ENCODE measurements around the gene GRK5. TPM values are rescaled to one million over a fixed set of nuclear protein-coding genes. Genes with fewer than 3 reads are reported as not detected.

The GRK5 gene
- total RNA-seq, 1 donor from 2014 or later, result 26.2 TPM

DNA sequence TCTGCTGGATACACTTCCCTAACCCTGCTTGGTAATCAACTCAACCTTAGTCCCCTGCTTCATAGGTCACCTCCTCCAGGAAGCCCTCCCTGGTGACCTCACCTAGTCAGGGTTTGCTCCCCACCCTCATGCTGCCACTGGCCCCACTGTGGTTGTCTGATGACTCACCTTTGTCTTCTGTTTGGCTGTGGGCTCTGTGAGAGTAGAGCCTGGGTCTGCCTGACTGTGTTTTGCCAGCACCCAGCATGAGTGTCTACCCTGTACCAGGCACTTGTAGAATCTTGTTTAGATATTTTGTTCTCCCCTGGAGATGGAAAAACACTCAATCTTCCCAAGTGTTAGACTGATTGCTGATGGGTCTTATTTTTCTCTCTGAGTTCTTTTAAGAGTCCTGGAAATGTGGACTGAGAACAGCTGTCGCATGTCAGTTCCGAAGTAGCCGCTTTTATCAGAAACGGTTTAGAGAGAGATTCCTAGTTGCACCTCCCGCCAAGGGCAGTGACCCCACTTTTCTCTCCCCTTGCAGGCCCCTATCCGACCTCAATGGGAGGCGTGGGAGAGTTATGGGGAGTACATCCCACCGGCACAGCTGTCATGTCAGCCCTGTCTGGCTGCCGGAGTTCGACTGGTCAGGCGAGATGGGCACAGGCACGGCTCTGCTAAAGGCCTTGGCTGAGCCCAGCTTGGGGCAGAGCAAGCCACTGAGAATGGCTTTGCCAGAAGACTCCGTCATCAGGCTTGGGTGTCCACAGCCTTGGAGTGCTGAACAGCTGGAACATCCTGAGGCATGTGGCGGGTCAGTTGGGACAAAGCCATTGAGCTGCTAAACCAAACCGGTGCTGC is 134.3 kb downstream of the GRK5 start:
- DNase-seq (ENCODE audit: low spot score), result peak; percentile 49

- DNase-seq (ENCODE audit: low spot score), result peak; percentile 60
Observed at GRCh38 chr10:119342335-119342734, 135.0 kb downstream of the GRK5 start.

- DNase-seq (ENCODE audit: low spot score), result no peak
Observed at GRCh38 chr10:119343011-119343601, 135.7 kb downstream of the GRK5 start.

GRCh38 chr10:119344381-119344780 is 137.0 kb downstream of the GRK5 start:
- DNase-seq (ENCODE audit: low spot score), result no peak

- no peak for DNase-seq (ENCODE audit: low spot score)
Observed at GRCh38 chr10:119346095-119346832, 138.9 kb downstream of the GRK5 start.

DNA sequence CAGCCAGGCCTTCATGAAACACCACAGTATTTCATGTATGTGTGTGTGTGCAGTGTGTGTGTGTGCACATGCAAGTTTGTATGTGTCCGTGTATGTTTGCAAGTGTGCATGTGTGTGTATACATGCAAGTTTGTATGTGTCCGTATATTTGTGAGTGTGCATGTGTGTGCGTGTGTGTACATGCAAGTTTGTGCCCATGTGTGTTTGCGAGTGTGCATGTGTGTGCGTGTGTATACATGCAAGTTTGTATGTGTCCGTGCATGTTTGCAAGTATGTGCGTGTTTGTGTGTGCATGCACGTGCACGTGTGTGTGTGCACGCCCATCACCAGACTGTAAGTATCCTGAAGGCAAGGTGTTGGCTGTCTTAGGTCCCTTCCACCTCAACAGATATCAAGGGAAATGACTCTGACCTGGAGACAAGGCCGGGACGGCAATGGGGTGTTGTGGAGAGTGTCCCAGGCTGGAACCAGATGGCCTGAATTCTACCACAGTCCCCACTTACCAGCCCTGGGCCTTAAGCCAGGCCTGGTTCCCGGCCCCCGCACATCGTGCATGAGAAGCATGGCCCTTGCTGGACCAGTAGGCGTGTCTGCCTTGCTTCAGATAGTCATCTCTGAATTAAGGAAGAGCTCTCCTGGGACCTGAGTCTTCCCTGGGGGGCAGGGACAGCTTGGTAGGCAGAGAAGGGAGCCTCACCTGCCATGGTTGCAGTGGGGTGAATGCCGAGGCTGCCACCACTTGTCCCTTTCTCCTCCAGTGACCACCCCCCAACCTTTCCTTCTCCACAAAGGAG is 140.0 kb downstream of the GRK5 start:
- DNase-seq (ENCODE audit: low spot score), result no peak

GRCh38 chr10:119348106-119348505 is 140.7 kb downstream of the GRK5 start:
- DNase-seq (ENCODE audit: low spot score), result no peak

- no peak for DNase-seq (ENCODE audit: low spot score)
Observed at GRCh38 chr10:119348516-119349240, 141.3 kb downstream of the GRK5 start.

GRCh38 chr10:119349341-119349740 is 142.0 kb downstream of the GRK5 start:
- DNase-seq (ENCODE audit: low spot score), result no peak

GRCh38 chr10:119349937-119350501 is 142.6 kb downstream of the GRK5 start:
- no peak for DNase-seq (ENCODE audit: low spot score)

- peak; percentile 94 for DNase-seq (ENCODE audit: low spot score)
Observed at GRCh38 chr10:119350502-119351097, 143.2 kb downstream of the GRK5 start.

DNA sequence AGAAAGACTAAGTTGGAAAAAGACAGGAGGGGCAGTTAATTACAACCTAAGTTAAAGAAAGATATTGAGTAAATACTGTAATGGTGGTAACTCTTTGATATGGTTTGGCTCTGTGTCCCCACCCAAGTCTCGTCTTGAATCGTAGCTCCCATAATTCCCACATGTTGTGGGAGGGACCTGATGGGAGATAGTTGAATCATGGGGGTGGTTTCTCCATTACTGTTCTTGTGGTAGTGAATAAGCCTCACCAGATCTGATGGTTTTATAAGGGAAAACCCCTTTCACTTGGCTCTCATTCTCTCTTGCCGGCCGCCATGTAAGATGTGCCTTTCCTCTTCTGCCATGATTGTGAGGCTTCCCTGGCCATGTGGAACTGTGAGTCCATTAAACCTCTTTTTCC is 143.8 kb downstream of the GRK5 start:
- no peak for DNase-seq (ENCODE audit: low spot score)

GRCh38 chr10:119352042-119352441 is 144.7 kb downstream of the GRK5 start:
- DNase-seq (ENCODE audit: low spot score), result no peak

GRCh38 chr10:119352807-119353206 is 145.4 kb downstream of the GRK5 start:
- no peak for DNase-seq (ENCODE audit: low spot score)

DNA sequence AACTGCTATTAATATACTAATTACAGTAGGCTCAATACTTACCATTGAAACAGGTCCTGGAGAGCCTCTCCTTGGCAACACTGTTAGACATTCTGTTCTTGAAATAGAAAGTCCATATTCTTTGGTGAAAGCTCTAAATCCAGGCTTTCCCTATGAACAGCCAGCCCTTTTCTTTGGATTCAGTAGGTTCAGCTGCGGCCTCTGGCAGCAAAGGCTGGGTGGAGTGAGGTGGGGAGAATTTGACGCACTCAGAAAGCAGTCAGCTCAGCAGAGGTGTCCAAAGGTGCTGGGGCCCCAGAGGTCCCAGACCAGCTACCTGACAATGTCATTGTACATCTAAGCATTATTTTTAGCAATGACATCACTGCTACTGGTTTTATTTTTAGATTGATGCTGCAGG is 146.1 kb downstream of the GRK5 start:
- peak; percentile 58 for DNase-seq (ENCODE audit: low spot score)

GRCh38 chr10:119355930-119356329 is 148.6 kb downstream of the GRK5 start:
- no peak for DNase-seq (ENCODE audit: low spot score)

GRCh38 chr10:119357412-119358151 is 150.2 kb downstream of the GRK5 start:
- DNase-seq (ENCODE audit: low spot score), result no peak

GRCh38 chr10:119358152-119358512 is 150.8 kb downstream of the GRK5 start:
- DNase-seq (ENCODE audit: low spot score), result no peak

DNA sequence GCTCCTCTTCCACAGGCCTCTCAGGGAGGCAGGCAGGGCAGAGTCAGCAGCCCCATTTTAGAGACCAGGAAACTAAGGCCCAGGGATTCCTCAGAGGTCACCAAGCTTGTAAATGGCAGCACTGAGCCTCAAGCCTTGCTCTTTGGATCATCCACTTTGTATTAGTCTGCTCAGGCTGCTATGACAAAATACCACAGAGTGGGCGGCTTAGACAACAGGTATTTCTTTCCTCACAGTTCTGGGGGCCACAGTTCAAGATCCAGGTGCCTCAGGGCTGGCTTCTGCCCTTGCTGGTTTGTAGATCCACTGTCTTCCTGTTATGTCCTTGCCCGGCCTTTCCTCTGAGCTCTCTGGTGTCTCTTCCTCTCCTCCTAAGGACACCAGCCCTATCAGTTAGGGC is 151.2 kb downstream of the GRK5 start:
- DNase-seq (ENCODE audit: low spot score), result no peak

DNA sequence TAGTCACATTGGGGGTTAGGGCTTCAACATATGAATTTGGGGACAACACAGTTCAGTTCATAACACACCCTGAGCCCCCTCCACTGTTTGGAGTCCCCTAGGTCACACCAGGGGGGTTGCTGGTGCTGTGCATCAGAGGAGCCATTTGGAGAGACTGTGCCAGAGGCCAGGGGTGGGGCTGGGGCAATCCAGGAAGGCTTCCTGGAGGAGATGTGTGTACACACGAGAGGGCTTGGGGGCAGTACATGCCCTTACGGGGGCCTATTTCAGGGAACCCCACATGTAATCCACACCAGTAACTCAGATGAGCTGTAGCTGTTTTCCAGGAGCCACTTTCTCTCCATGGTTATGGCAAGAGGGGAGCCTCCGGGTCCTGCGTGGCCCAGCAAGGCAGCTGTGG is 151.7 kb downstream of the GRK5 start:
- DNase-seq (ENCODE audit: low spot score), result no peak
